Fibroblast of lung (primary cell): ENCODE results near the gene PKP3. TPM values are rescaled to one million over a fixed set of nuclear protein-coding genes. Genes with fewer than 3 reads are reported as not detected.

Experiments
- DNase-seq, 2 donors: peaks; one replicate each; pipeline versions ENCODE4 v3.0.0 to v3.0.0-alpha.2; 2010; ENCODE audit warnings: low read depth in 2 of 2
- H2AFZ ChIP-seq: 2 replicates; pipeline ENCODE4 v1.5.1; 2012; ENCODE audit warnings: low read length, control low read depth, inconsistent platforms
- H3K27ac ChIP-seq: 2 replicates; pipeline ENCODE4 v1.5.1; 2011; ENCODE audit warnings: low read length, control low read depth; ENCODE audit not compliant: insufficient read depth
- H3K27me3 ChIP-seq: 2 replicates; pipeline ENCODE4 v1.5.1; 2011; ENCODE audit warnings: mild to moderate bottlenecking, low read length; ENCODE audit not compliant: control insufficient read depth, insufficient read depth
- H3K36me3 ChIP-seq: 2 replicates; pipeline ENCODE4 v1.5.1; 2011; ENCODE audit warnings: low read length; ENCODE audit not compliant: control insufficient read depth, insufficient read depth
- H3K4me1 ChIP-seq: 2 replicates; pipeline ENCODE4 v1.5.1; 2011; ENCODE audit warnings: low read length; ENCODE audit not compliant: control insufficient read depth, insufficient read depth; ENCODE audit errors: extremely low read depth
- H3K4me2 ChIP-seq: 2 replicates; pipeline ENCODE4 v1.5.1; 2011; ENCODE audit warnings: low read length, control low read depth; ENCODE audit not compliant: insufficient read depth; ENCODE audit errors: extremely low read depth
- H3K4me3 ChIP-seq, 4 experiments: fragments of 200-600 bp in 1 of 4; sonication (generic) in 1 of 4; replicated peaks in 1 of 4; 2 replicates each; pipeline ENCODE4 v1.5.1; 2011 to 2016; ENCODE audit warnings: low read length in 4 of 4, low read depth in 3 of 4, mild to moderate bottlenecking in 3 of 4, control low read depth in 2 of 4, inconsistent platforms in 1 of 4, mixed read lengths in 1 of 4; ENCODE audit not compliant: insufficient read depth in 1 of 4; ENCODE audit errors: control extremely low read depth in 1 of 4
- H3K79me2 ChIP-seq: 2 replicates; pipeline ENCODE4 v1.5.1; 2012; ENCODE audit warnings: mild to moderate bottlenecking, low read length, inconsistent platforms; ENCODE audit not compliant: control insufficient read depth, insufficient read depth
- H3K9ac ChIP-seq: 2 replicates; pipeline ENCODE4 v1.5.1; 2011; ENCODE audit warnings: mild to moderate bottlenecking, low read length, control low read depth; ENCODE audit not compliant: insufficient read depth
- H3K9me3 ChIP-seq: 2 replicates; pipeline ENCODE4 v1.5.1; 2012; ENCODE audit warnings: low read depth, low read length; ENCODE audit not compliant: control insufficient read depth, insufficient read depth
- H4K20me1 ChIP-seq: 2 replicates; pipeline ENCODE4 v1.5.1; 2011; ENCODE audit warnings: low read length; ENCODE audit not compliant: control insufficient read depth, insufficient read depth; ENCODE audit errors: extremely low read depth
- CTCF ChIP-seq, 2 donors: IDR thresholded peaks in 1 of 2; conservative IDR thresholded peaks in 1 of 2; 1 replicate in 1 of 2; 2 replicates in 1 of 2; pipeline ENCODE4 v1.5.1; 2011 to 2012; ENCODE audit warnings: low read length in 2 of 2, control low read depth in 1 of 2, inconsistent platforms in 1 of 2, low read depth in 1 of 2, mild to moderate bottlenecking in 1 of 2
- EZH2 ChIP-seq: IDR thresholded peaks from 2 replicates; pipeline ENCODE4 v1.5.1; 2012; ENCODE audit warnings: low read length, control low read depth, mild to moderate bottlenecking; ENCODE audit errors: missing control alignments
- polyA plus RNA-seq, 2 donors: library from polyadenylated mRNA; depleted of rRNA in 1 of 2; stranded (reverse) in 1 of 2; unstranded in 1 of 2; fragments of >200 nt; gene quantifications; 2 replicates each; pipeline ENCODE4 v1.2.1, GENCODE V29; 2011 to 2012; ENCODE audit warnings: missing spikeins in 1 of 2
- total RNA-seq: library from RNA; depleted of rRNA; stranded (reverse); fragments of >200 nt; gene quantifications from 2 replicates; pipeline ENCODE4 v1.2.1, GENCODE V29; 2014

Gene PKP3
- total and polyA plus RNA-seq, 2 donors (not counting 1 experiment from before 2014, with no cell fraction given) = 0.17 to 0.83 TPM

GRCh38 chr11:372809-373715 lies 20.9 kb upstream of the PKP3 start:
- Histone ChIP-seq H2AFZ (no peak overlapping the region), H3K27ac (no peak overlapping the region), H3K36me3 (no peaks in the 10 kb centered on the region), H3K27me3 (peaks cover 5% of the 10 kb centered on the region), H4K20me1 (no peaks in the 10 kb centered on the region), H3K9ac (no peak overlapping the region), H3K4me3 (no peak overlapping the region), H3K79me2 (no peaks in the 10 kb centered on the region), H3K4me2 (no peak overlapping the region), H3K4me1 (peaks cover 3% of the 10 kb centered on the region), H3K9me3 (no peaks in the 10 kb centered on the region)
- no peak for DNase-seq
- TF ChIP-seq EZH2 = no peak
- TF ChIP-seq CTCF (conservative IDR thresholded peaks at IDR 0.05 in 1 of 2, IDR thresholded peaks at IDR 0.05 in 1 of 2; ENCODE audit: low read depth in 1 of 2, low read length in 2 of 2) = no peak

- H3K27me3 ChIP-seq = no peaks in the 10 kb centered on the region
- H2AFZ ChIP-seq = no peak overlapping the region
- H3K79me2 ChIP-seq = no peaks in the 10 kb centered on the region
- no peaks in the 10 kb centered on the region for H3K36me3 ChIP-seq
- no peaks in the 10 kb centered on the region for H4K20me1 ChIP-seq
- no peak overlapping the region for H3K4me2 ChIP-seq
- H3K4me1 ChIP-seq = no peaks in the 10 kb centered on the region
- no peaks in the 10 kb centered on the region for H3K9me3 ChIP-seq
- no peak for TF ChIP-seq EZH2
- TF ChIP-seq CTCF (conservative IDR thresholded peaks at IDR 0.05 in 1 of 2, IDR thresholded peaks at IDR 0.05 in 1 of 2; ENCODE audit: low read depth in 1 of 2, low read length in 2 of 2) = no peak
- no peak overlapping the region for H3K4me3 ChIP-seq
- H3K27ac ChIP-seq = no peak overlapping the region
- DNase-seq = no peak
- no peak overlapping the region for H3K9ac ChIP-seq
Measured at GRCh38 chr11:373716-374551, 20.1 kb upstream of the PKP3 start.
